KMS-11 (cell line): Measurements from ENCODE around the gene TEX22.

ENCODE experiments used
- H2AFZ ChIP-seq: fragments of 200-600 bp; sonication (generic); 2 replicates; pipeline ENCODE4 v1.6.1; 2016; ENCODE audit warnings: antibody characterized with exemption, mixed run types, low read depth
- H3K27ac ChIP-seq: fragments of 200-600 bp; sonication (generic); 2 replicates; pipeline ENCODE4 v1.6.1; 2016; ENCODE audit warnings: mild to moderate bottlenecking, mixed run types
- H3K27me3 ChIP-seq: fragments of 200-600 bp; sonication (generic); 2 replicates; pipeline ENCODE4 v1.6.1; 2017; ENCODE audit warnings: mild to moderate bottlenecking, low read depth, mixed run types, moderate library complexity; ENCODE audit not compliant: insufficient read depth
- H3K36me3 ChIP-seq: fragments of 200-600 bp; sonication (generic); 2 replicates; pipeline ENCODE4 v1.6.1; 2017; ENCODE audit warnings: mild to moderate bottlenecking, mixed run types; ENCODE audit not compliant: insufficient read depth
- H3K4me1 ChIP-seq: fragments of 200-600 bp; sonication (generic); 2 replicates; pipeline ENCODE4 v1.6.1; 2016; ENCODE audit warnings: mild to moderate bottlenecking, low read depth, mixed run types; ENCODE audit not compliant: poor library complexity, severe bottlenecking
- H3K4me2 ChIP-seq: fragments of 200-600 bp; sonication (generic); 2 replicates; pipeline ENCODE4 v1.7.0; 2016; ENCODE audit warnings: mild to moderate bottlenecking, mixed run types
- H3K4me3 ChIP-seq: fragments of 200-600 bp; sonication (generic); IDR thresholded peaks from 2 replicates; pipeline ENCODE4 v1.6.1; 2017; ENCODE audit warnings: low read depth, low read length, mixed read lengths; ENCODE audit not compliant: insufficient read depth
- H3K79me2 ChIP-seq: fragments of 200-600 bp; sonication (generic); 2 replicates; pipeline ENCODE4 v1.6.1; 2016; ENCODE audit warnings: low read depth, mixed run types; ENCODE audit not compliant: insufficient read depth
- H3K9ac ChIP-seq: fragments of 200-600 bp; sonication (generic); 2 replicates; pipeline ENCODE4 v1.6.1; 2016; ENCODE audit warnings: mild to moderate bottlenecking, mixed run types
- H4K20me1 ChIP-seq: fragments of 200-600 bp; sonication (generic); 2 replicates; pipeline ENCODE4 v1.6.1; 2016; ENCODE audit warnings: mild to moderate bottlenecking, mixed run types; ENCODE audit not compliant: insufficient read depth
- TF ChIP-seq, protein P1 (sequence below): fragments of 200-600 bp; sonication (generic); conservative IDR thresholded peaks from 2 replicates; pipeline ENCODE4 v1.6.1; 2017; ENCODE audit warnings: low read depth, mild to moderate bottlenecking, antibody characterized with exemption, low read length, moderate library complexity, mixed read lengths

The TEX22 gene

DNA sequence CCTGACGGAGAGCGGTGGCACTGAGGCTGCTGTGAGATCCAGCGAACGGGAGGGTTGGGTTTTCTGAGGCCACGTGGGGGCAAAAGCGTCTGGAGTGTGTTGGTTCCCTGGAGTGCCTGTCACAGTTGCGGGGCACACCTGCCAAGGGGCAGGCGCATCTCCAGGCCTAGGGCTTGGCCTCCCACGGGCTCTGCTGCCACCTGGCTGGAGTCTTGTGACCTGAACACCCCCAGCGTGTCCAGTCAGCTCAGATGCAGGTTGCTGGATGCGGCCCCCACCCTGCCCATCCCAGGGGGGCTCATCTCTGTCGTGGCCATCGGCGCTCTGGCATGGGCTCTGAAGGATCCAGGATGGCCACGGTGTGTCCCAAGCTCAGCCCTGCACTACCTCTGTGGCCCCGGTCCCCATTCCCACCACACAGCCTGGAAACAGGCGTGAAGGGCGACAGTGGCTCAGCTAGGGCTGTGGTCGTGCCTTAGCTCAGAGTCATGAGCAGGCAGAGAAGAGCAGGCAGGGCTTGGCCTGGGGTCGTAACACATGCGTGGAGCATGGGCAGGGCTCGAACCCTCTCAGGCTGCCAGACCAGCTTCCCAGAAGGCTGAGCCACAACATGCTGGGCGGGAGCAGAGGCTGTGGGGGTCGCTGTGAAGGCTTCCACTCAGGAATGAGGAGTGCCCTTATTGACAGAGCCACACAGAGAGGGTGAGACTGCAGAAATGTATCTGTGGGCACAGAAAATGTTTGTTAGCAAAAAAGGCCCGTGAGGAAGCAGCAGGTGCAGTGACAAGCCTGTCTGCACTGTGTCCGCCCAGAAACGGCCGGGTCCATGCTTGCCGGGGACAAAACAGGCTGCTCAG lies 52.8 kb downstream of the TEX22 start:
- Histone ChIP-seq H2AFZ (no peak overlapping the region), H3K4me3 (no peak overlapping the region), H3K4me2 (no peak overlapping the region), H3K36me3 (no peaks in the 10 kb centered on the region), H3K4me1 (peaks cover 6% of the 10 kb centered on the region), H3K27me3 (no peaks in the 10 kb centered on the region), H3K79me2 (no peaks in the 10 kb centered on the region), H3K9ac (no peak overlapping the region), H3K27ac (no peak overlapping the region), H4K20me1 (no peaks in the 10 kb centered on the region)
- TF ChIP-seq, protein P1, sequence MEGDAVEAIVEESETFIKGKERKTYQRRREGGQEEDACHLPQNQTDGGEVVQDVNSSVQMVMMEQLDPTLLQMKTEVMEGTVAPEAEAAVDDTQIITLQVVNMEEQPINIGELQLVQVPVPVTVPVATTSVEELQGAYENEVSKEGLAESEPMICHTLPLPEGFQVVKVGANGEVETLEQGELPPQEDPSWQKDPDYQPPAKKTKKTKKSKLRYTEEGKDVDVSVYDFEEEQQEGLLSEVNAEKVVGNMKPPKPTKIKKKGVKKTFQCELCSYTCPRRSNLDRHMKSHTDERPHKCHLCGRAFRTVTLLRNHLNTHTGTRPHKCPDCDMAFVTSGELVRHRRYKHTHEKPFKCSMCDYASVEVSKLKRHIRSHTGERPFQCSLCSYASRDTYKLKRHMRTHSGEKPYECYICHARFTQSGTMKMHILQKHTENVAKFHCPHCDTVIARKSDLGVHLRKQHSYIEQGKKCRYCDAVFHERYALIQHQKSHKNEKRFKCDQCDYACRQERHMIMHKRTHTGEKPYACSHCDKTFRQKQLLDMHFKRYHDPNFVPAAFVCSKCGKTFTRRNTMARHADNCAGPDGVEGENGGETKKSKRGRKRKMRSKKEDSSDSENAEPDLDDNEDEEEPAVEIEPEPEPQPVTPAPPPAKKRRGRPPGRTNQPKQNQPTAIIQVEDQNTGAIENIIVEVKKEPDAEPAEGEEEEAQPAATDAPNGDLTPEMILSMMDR: no peak

DNA sequence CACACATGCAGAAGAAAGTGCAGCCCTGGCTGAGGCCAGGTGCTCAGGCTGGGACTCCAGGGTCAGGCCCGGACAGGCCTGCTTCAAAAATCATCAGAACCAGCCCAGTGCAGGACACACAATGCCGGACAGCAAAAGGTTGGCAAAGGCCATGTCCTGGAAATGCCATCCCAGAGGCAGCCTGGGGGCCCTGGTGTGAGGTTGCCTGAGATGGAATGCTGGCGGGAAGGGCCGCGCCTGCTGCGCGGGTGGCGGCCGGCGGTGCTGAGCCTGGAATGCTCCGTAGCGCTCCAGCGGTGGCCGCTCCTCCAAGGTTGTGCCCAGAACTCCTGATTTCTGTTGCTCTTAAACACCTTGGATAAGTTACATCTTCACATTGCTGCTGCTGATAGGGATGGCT lies 54.6 kb downstream of the TEX22 start:
- TF ChIP-seq, protein P1: no peak
- Histone ChIP-seq H4K20me1 (no peaks in the 10 kb centered on the region), H3K4me2 (no peak overlapping the region), H2AFZ (no peak overlapping the region), H3K4me3 (no peak overlapping the region), H3K9ac (no peak overlapping the region), H3K4me1 (peaks cover 6% of the 10 kb centered on the region), H3K79me2 (no peaks in the 10 kb centered on the region), H3K27ac (no peak overlapping the region), H3K36me3 (no peaks in the 10 kb centered on the region), H3K27me3 (no peaks in the 10 kb centered on the region)

DNA sequence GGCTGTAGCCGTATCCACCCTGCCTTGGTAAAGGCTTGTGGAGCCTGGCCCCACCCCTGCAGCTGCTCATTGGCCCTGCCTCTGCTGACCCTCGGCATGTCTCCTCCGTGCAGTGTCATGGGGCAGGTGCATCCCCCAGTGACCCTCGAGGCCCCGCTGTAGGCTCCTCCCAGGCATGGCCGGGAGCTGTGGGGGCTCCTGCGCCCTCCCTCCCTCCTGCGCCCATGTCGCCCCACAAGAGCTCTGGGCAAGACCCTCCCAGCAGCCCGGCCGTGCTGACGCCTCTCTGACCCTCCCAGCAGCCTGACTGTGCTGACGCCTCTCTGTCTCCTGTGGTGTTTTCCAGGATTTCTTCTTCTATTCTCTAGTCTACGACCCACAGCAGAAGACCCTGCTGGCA lies 55.5 kb downstream of the TEX22 start:
- Histone ChIP-seq H2AFZ (no peak overlapping the region), H3K4me3 (no peak overlapping the region), H3K79me2 (no peaks in the 10 kb centered on the region), H3K9ac (no peak overlapping the region), H3K27me3 (no peaks in the 10 kb centered on the region), H3K27ac (no peak overlapping the region), H3K4me2 (no peak overlapping the region), H3K36me3 (no peaks in the 10 kb centered on the region), H4K20me1 (no peaks in the 10 kb centered on the region), H3K4me1 (peaks cover 4% of the 10 kb centered on the region)
- TF ChIP-seq, protein P1: no peak

DNA sequence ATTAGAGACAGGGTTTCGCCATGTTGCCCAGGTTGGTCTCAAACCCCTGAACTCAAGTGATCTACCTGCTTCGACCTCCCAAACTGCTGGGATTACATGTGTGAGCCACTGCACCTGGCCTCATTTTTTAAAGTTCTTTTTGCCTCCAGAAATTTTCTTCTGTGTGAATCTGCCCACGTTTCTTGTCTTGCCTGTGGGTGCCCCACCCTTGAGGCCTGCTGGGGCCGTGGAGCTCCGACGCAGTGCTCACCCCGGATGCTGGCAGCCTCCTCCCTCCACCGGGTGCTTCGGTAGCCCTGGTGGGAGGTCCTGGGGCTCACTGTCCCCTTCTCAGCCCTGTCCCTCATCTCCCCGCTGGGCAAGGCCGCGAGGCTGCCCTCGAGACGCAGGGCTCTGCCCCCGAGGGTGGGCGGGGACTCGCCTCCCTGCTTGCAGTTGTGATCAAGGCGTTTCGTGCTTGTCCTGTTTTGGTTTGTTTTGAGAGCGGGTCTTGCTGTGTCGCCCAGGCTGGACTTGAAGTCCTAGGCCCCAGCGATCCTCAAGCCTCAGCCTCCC lies 56.8 kb downstream of the TEX22 start:
- TF ChIP-seq, protein P1: no peak
- no peak overlapping the region for H3K27ac ChIP-seq
- no peak overlapping the region for H3K9ac ChIP-seq

More for the DNA sequence above, 56.8 kb downstream of the TEX22 start:
- Histone ChIP-seq H3K36me3 (no peaks in the 10 kb centered on the region), H3K4me3 (no peak overlapping the region), H2AFZ (no peak overlapping the region), H3K27me3 (no peaks in the 10 kb centered on the region), H4K20me1 (no peaks in the 10 kb centered on the region), H3K79me2 (no peaks in the 10 kb centered on the region), H3K4me2 (no peak overlapping the region), H3K4me1 (no peaks in the 10 kb centered on the region)
